Measurements from ENCODE around the gene LONP2.

DNA sequence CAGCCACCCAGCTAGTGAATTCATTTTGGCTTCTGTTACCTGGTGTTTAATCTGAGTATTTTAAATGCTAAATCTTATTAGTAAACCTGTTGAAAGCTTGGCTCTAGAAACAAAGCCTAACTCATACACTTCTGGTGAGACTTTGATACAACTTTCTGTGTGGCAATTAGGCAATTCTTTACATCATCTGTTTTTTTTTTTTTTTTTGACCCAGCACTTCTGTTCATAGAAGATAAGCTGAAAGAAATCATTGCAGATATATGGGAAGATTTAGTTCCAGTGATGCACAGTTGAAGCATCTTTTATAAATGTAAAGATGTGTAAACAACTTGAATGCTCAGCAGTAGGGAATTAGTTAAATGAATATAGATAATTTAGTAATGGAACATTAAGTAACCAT lies 24.9 kb downstream of the LONP2 start:
- TF ChIP-seq, protein P1, sequence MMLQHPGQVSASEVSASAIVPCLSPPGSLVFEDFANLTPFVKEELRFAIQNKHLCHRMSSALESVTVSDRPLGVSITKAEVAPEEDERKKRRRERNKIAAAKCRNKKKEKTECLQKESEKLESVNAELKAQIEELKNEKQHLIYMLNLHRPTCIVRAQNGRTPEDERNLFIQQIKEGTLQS (IDR thresholded peaks at IDR 0.05): no peak
- TF ChIP-seq JUND (IDR thresholded peaks at IDR 0.05) (no peak), POLR2A (IDR thresholded peaks at IDR 0.05; ENCODE audit: borderline replicate concordance, extremely low read depth, insufficient read depth, insufficient read length) (no peak), EZH2 (IDR thresholded peaks at IDR 0.05) (no peak), CEBPB (IDR thresholded peaks at IDR 0.05; ENCODE audit: low read depth) (no peak), RAD21 (IDR thresholded peaks at IDR 0.05; ENCODE audit: low read depth) (no peak), ZFX (IDR thresholded peaks at IDR 0.05) (no peak), SIN3A (IDR thresholded peaks at IDR 0.05; ENCODE audit: low read depth) (no peak), POLR2AphosphoS5 (IDR thresholded peaks at IDR 0.05; ENCODE audit: low read depth, low read length) (no peak)
- TF ChIP-seq, protein P2, sequence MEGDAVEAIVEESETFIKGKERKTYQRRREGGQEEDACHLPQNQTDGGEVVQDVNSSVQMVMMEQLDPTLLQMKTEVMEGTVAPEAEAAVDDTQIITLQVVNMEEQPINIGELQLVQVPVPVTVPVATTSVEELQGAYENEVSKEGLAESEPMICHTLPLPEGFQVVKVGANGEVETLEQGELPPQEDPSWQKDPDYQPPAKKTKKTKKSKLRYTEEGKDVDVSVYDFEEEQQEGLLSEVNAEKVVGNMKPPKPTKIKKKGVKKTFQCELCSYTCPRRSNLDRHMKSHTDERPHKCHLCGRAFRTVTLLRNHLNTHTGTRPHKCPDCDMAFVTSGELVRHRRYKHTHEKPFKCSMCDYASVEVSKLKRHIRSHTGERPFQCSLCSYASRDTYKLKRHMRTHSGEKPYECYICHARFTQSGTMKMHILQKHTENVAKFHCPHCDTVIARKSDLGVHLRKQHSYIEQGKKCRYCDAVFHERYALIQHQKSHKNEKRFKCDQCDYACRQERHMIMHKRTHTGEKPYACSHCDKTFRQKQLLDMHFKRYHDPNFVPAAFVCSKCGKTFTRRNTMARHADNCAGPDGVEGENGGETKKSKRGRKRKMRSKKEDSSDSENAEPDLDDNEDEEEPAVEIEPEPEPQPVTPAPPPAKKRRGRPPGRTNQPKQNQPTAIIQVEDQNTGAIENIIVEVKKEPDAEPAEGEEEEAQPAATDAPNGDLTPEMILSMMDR (IDR thresholded peaks at IDR 0.05 in 2 of 3, conservative IDR thresholded peaks at IDR 0.05 in 1 of 3; ENCODE audit: borderline replicate concordance in 1 of 3, insufficient read depth in 1 of 3, low read depth in 2 of 3, low read length in 2 of 3): no peak

All from HCT116 (cell line).